HG02884 (cell line): ENCODE measurements around the gene FAM43B.
"Not testable (repeated sequence)": the region's sequence is repeated elsewhere in the genome, so short reads cannot be mapped to it uniquely, and the experiment has no call there.

Experiments used
- ATAC-seq: cut with Tn5 transposase; IDR thresholded peaks from one replicate; pipeline ENCODE4 v1.9.1; 2021; ENCODE audit warnings: mild to moderate bottlenecking, moderate library complexity; ENCODE audit not compliant: unreplicated experiment

Gene FAM43B, protein sequence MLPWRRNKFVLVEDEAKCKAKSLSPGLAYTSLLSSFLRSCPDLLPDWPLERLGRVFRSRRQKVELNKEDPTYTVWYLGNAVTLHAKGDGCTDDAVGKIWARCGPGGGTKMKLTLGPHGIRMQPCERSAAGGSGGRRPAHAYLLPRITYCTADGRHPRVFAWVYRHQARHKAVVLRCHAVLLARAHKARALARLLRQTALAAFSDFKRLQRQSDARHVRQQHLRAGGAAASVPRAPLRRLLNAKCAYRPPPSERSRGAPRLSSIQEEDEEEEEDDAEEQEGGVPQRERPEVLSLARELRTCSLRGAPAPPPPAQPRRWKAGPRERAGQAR

GRCh38 chr1:20551945-20552727, at the start of gene FAM43B:
Gene FAM43B, plus strand, starts transcription at chr1:20552573. Its CDS starts 401 bp downstream, at chr1:20552974.
- ATAC-seq = no peak

GRCh38 chr1:20505488-20505887, 46.9 kb upstream of the FAM43B start:
- ATAC-seq = no peak

GRCh38 chr1:20507248-20507563, 45.2 kb upstream of the FAM43B start:
- peak; percentile 33 for ATAC-seq

DNA sequence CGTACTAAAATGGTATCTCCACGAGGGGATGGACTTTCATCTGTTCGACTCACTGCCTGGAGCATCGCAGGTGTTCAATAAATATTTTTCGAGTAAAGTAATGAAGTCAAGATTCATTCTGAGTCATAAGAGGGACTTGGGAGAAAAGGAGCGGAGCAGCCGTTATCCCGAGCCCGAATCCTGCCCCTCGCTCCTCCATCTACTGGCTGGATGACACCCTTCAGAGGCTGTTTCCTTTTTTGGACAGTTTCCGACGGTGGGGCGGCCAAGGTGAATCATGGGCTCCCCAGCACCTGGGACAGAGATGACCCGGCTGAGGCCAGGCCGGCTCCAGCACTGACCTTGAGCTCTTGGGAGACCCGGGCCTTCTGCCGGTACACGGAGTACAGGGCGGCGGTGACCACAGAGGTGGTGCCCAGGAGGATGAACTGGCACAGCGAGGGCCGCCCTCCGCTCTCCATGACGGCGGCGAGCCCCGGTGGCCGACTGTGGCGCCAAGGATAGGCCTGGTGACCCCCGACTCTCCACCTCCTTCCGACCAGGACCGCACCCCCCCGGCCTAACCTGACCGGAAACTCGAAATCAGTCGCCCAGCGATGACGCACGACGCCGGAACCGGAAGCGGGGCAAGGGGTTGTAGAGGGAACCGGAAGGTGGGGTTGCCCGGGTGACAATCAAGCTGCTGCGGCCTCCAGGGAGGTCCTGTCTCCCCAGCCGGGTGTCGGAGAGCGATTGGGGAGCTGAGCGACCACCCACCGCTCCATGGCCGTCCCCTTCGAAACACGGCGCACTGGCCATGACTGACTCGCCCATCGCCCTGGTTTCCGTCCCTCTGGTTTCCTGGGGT, 44.6 kb upstream of the FAM43B start, which contains the start of gene MUL1:
Gene MUL1, minus strand, starts transcription at position 588 of the 847 bp plus-strand sequence. Its CDS starts 127 bp downstream, at position 461.
- peak; percentile 77 for ATAC-seq

- no peak for ATAC-seq
Measured at GRCh38 chr1:20508411-20508771, 44.0 kb upstream of the FAM43B start.

DNA sequence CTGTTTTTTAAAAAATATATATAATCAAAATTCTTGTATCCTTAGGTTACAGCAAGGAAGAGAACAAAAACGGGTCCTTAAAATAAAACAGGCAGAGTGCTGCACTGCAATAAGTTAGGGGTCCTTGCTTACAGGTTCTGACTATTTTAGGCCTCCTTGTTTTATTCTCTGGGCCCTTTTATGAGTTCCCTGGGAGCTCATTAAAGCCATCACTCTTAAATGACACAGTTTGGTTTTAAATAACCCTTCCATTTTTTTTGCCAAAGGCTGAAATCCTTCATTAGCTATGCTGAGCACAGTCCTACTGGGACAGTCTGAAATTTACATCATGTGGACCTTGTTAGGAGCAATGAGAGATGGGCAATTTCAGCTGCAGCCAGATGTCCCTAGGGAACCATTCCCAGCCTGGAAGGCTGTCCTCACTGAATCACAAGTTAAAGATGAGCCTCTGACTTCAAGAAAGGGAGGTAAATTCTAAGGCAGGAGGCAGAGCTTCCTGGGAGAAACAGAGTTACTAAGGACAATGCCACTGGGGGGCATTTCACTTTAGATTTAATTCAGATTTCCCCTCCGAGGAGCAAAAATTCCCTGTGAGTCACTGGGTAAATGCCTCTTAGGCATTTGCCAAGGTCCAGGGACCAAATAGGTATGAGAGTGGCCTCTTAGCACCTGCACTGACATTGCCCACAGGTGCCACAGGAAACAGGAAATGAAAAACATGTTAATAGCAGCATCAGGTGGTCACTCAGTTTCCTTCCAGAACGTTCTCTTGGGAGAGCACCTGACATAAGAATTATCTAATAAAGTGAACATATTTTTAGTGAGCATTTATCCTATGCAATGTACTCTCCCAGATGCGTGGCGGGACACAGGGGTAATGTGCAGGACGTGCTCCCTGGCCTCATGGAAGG, 40.6 kb upstream of the FAM43B start:
- no peak for ATAC-seq

- ATAC-seq = not testable (repeated sequence)
Measured at GRCh38 chr1:20519609-20520262, 32.6 kb upstream of the FAM43B start.

- ATAC-seq = no peak
Measured at GRCh38 chr1:20521960-20522861, 30.2 kb upstream of the FAM43B start.

DNA sequence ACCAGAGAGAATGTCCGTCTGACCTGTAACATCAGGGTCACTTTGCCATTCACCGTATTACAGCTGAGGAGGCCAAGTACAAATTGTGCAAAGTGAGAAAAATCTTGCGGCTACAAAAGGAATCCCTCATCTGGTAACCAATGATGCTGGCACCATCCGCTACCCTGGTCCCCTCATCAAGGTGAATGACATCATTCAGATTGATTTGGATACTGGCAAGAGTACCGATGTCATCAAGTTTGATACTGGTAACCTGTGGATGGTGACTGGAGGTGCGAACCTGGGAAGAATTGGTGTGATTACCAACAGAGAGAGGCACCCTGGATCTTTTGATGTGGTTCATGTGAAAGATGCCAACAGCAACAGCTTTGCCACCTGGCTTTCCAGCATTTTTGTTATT, 26.1 kb upstream of the FAM43B start:
- no peak for ATAC-seq

GRCh38 chr1:20528221-20528620, 24.2 kb upstream of the FAM43B start:
- no peak for ATAC-seq

DNA sequence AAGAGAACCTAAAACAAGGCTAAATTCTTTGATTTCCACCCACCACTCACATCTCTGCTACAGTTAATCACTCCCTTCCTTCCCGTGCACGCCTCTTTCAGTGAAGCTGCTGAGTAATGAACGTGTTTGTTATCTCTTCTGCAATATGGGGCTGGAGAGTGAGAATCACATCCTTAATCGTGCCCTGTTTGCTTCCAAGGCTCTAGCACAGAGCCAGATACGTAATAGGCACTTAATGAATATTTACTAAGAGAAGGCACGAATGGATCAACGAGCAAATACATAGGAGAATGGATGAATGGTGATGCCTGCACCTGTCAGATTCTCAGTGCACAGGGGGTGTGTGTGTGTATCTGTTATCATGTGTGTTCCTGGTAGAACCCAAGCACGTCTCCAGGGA, 22.1 kb upstream of the FAM43B start:
- no peak for ATAC-seq

DNA sequence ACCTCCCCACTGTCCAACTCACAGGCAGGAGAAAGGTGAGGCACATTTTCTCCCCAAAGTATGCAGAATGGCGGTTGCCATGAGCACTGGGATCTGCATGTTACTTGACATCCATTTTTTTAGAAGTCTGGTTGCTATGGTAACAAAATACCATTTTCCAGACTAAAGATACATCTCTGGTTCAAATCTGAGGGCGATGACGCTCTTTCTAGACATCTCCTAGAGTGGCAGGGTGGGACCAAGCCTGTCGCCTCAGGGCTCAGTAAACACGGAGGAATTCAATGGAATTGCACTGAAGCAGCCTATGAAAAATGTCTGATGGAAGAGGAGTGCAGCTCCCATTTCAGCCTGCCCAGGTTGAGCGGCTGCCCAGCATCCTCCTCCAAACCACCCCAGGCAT, 21.5 kb upstream of the FAM43B start:
- no peak for ATAC-seq

GRCh38 chr1:20533635-20534034, 18.7 kb upstream of the FAM43B start:
- no peak for ATAC-seq

- no peak for ATAC-seq
Measured at GRCh38 chr1:20534659-20535417, 17.5 kb upstream of the FAM43B start.

DNA sequence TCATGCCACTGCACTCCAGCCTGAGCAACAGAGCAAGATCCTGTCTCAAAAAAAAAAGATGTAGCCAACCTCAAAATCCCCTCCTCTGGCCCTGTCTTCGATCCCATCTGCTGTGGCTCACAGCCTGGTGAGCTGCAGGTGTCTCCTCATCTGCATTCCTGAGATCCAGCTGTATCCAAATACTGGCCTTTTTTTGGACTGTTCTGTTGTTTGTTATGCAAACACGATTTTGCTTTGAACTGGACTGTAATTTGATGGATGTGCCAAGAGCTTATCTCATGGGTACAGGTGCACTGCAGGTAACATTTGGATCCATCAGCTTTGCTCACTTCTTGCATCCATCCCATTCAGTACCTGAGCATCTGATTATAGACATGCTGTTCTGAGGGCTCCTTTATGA, 14.1 kb upstream of the FAM43B start:
- ATAC-seq = no peak

- no peak for ATAC-seq
Measured at GRCh38 chr1:20538760-20539551, 13.4 kb upstream of the FAM43B start.

- no peak for ATAC-seq
Measured at GRCh38 chr1:20540281-20540680, 12.1 kb upstream of the FAM43B start.
